ENCODE results near the gene SPDL1. TPM values are rescaled to one million over a fixed set of nuclear protein-coding genes. Genes with fewer than 3 reads are reported as not detected.

SPDL1 gene, protein sequence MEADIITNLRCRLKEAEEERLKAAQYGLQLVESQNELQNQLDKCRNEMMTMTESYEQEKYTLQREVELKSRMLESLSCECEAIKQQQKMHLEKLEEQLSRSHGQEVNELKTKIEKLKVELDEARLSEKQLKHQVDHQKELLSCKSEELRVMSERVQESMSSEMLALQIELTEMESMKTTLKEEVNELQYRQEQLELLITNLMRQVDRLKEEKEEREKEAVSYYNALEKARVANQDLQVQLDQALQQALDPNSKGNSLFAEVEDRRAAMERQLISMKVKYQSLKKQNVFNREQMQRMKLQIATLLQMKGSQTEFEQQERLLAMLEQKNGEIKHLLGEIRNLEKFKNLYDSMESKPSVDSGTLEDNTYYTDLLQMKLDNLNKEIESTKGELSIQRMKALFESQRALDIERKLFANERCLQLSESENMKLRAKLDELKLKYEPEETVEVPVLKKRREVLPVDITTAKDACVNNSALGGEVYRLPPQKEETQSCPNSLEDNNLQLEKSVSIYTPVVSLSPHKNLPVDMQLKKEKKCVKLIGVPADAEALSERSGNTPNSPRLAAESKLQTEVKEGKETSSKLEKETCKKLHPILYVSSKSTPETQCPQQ
- total RNA-seq, result 13.3 and 17.2 TPM in 2 replicates

DNA sequence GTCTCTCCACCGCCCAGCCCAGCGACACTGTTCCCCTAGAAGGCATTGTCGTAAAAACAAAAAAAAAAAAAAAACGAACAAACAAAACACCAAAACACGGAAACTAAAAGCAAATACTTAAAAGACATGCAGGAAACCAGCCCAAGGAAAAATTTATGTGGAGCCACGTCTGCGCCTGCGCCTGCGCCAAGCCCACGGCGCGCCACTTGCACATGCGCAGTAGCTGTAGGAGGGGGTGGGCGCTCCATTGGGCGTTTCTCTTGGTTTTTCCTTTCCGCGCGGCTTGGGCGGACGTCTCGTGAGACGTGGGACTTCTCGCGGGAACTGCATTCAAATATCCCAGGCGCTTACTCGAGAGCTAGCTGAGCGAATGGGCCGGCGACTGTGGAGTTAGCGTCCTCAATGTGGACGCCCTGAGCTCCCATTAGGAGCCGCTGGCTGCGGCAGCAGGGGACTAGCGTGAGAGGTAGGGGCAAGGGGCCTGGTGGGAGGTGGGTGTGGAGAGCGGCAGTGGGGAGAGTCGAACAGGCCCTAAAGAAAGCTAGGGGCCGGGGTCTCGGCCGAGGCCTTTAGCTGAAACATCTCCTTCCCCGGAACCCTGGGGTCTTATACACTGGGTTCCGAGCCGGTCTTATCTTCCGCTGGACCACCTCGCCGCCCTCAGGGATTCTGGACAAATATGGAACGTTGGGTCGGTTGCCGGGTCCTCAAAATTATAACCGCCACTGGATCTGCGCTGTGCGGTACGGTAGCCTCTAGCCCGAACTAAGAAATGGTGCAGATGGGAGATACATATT lies at the start of gene SPDL1:
Gene SPDL1, plus strand, starts transcription at position 350 of the 797 bp plus-strand sequence. CDS start 4,644 bp downstream, outside the sequence.

DNA sequence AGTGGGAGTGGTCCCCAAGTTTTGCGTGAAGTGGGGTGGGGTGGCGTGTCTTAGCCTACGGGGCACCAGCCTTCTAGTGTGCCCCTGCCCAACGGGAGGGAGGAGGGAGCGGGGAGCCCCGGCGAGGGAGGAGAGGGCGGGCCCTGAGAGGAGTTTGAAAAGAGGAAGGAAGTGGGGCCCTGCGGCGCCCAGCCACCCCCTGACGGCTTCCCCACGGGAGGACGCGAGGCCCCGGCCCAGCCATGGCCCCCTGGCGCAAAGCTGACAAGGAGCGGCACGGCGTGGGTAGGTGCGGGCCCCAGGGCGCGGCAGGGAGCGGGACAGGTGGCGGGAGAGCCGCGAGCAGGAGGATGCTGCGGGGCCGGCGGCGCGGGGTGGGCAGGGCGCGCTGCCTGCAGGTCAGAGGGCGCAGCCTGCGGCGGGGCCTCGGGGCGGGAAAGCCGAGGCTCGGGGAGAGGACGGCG lies 53.5 kb downstream of the SPDL1 start, which contains the start of gene DOCK2:
Gene DOCK2, plus strand, starts transcription at position 191 of the 464 bp plus-strand sequence. Its CDS starts 52 bp downstream, at position 243.

Other genes starting within 250 kb of the SPDL1 start
- 5.7 and 15.6 TPM in 2 replicates for gene DOCK2, start 53.5 kb downstream of the SPDL1 start, total RNA-seq

Data from myometrial cell (primary cell).